Measurements from ENCODE around the gene PGLYRP4.

DNA sequence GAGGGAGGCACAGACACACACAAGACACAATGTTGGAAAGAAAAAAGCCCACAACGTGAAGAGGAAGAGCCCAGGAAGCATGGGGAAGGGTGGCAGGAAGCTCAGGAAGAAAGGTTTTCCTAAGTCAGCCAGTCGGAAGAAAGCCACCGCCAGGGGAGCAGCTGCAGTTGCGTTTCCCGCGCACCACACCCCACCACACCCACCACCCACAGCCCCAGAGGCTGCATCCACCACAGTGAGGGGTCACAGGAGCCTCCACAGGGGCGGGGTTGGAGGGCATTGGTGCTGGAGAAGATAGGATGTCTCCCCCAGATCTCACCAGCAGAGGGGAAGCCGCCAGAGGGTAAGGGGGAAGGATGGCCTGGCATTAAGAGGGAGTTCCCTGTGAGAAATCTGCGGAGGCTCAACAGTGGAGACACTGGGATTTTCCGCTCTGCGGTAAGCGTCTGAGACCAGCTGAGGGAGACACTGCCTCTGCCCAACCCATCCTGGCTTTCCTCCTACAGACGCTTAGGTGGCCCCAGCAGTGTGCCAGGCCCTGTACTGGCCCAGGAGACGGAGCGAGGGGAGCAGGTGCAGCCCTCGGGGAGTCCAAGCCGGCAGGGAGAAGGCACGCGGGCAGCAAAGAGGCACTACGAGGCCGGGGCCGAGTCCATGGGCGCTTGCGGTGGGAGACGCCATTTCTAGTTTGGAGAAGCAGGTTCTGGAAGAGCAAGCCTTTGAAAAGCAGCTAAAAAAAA is 55.7 kb downstream of the PGLYRP4 start:
- TF ChIP-seq POLR2A (IDR thresholded peaks at IDR 0.05) (no peak), CTCF (IDR thresholded peaks at IDR 0.05) (no peak)

All from thyroid gland (tissue), 4 donors.